CD4-positive, alpha-beta memory T cell (primary cell): ENCODE results near the gene WWP2. TPM values are rescaled to one million over a fixed set of nuclear protein-coding genes. Genes with fewer than 3 reads are reported as not detected.

ENCODE experiments used
- CTCF ChIA-PET: fragments of 350-600 bp; sonication (Branson Sonifier 250); formaldehyde crosslinking; loops from one replicate; lab custom pipeline; 2021; ENCODE audit warnings: inconsistent platforms; ENCODE audit not compliant: partially characterized antibody; lab: Charles Lee
- POLR2A ChIA-PET: fragments of 350-600 bp; sonication (Branson Sonifier 250); formaldehyde crosslinking; loops from one replicate; lab custom pipeline; 2021; ENCODE audit not compliant: partially characterized antibody; lab: Charles Lee
- DNase-seq, 5 donors: peaks; one replicate each; pipeline versions ENCODE4 v3.0.0 to v3.0.0-alpha.2; 2020 to 2022; ENCODE audit warnings: mixed read lengths in 1 of 5
- H3K27ac ChIP-seq: one replicate; pipeline ENCODE4 v1.7.0; 2013; ENCODE audit warnings: low read depth, low read length
- H3K27me3 ChIP-seq: 2 replicates; pipeline ENCODE4 v1.7.0; 2013; ENCODE audit warnings: mild to moderate bottlenecking, low read length, moderate library complexity; ENCODE audit not compliant: insufficient read depth
- H3K36me3 ChIP-seq: 2 replicates; pipeline ENCODE4 v1.7.0; 2013; ENCODE audit warnings: mild to moderate bottlenecking, low read length, moderate library complexity; ENCODE audit not compliant: insufficient read depth
- H3K4me1 ChIP-seq: 2 replicates; pipeline ENCODE4 v1.7.0; 2013; ENCODE audit warnings: mild to moderate bottlenecking, low read length, moderate library complexity; ENCODE audit not compliant: insufficient read depth
- H3K4me3 ChIP-seq, 2 donors: one replicate each; pipeline ENCODE4 v1.7.0; 2013; ENCODE audit warnings: low read length in 2 of 2, mild to moderate bottlenecking in 1 of 2
- H3K9me3 ChIP-seq, 2 donors: one replicate each; pipeline ENCODE4 v1.7.0; 2013; ENCODE audit warnings: low read length in 2 of 2, control low read depth in 1 of 2; ENCODE audit not compliant: control insufficient read depth in 1 of 2
- H3K27ac Mint-ChIP-seq, 7 donors: one replicate each; pipeline ENCODE4 v1.8.0; 2020 to 2021; ENCODE audit warnings: mixed read lengths in 7 of 7, mild to moderate bottlenecking in 6 of 7, inconsistent platforms in 3 of 7, moderate library complexity in 3 of 7
- H3K27me3 Mint-ChIP-seq, 2 donors: one replicate each; pipeline ENCODE4 v1.8.0; 2020 to 2021; ENCODE audit warnings: mixed read lengths in 2 of 2
- H3K36me3 Mint-ChIP-seq, 2 donors: one replicate each; pipeline ENCODE4 v1.8.0; 2020 to 2021; ENCODE audit warnings: mixed read lengths in 2 of 2, inconsistent platforms in 1 of 2, mild to moderate bottlenecking in 1 of 2
- H3K4me1 Mint-ChIP-seq, 4 donors: one replicate each; pipeline ENCODE4 v1.8.0; 2020 to 2021; ENCODE audit warnings: mixed read lengths in 4 of 4, mild to moderate bottlenecking in 1 of 4
- H3K4me3 Mint-ChIP-seq, 8 donors: one replicate each; pipeline ENCODE4 v1.8.0; 2020 to 2021; ENCODE audit warnings: mixed read lengths in 8 of 8, mild to moderate bottlenecking in 7 of 8, moderate library complexity in 6 of 8, inconsistent platforms in 3 of 8
- H3K9me3 Mint-ChIP-seq, 8 donors: one replicate each; pipeline ENCODE4 v1.8.0; 2020 to 2021; ENCODE audit warnings: mixed read lengths in 8 of 8, mild to moderate bottlenecking in 5 of 8, inconsistent platforms in 3 of 8, moderate library complexity in 1 of 8
- intact Hi-C: fragments of 100-400 bp; cut with micrococcal nuclease; formaldehyde crosslinking; loops from one replicate; pipeline ENCODE4 v1.15.1; 2023
- polyA plus RNA-seq, 2 donors: library from polyadenylated mRNA; unstranded; fragments of 300-500 nt; fragmentation: Illumina TruSeq; gene quantifications; one replicate each; pipeline ENCODE4 v1.2.3, GENCODE V29; 2021
- total RNA-seq, 2 experiments: library from RNA; stranded (reverse); gene quantifications; one replicate each; pipeline ENCODE4 v1.2.3, GENCODE V29; 2021

WWP2 gene
- total and polyA plus RNA-seq, 4 experiments from 2014 or later, result 27.8 to 77.0 (median 62.8) TPM

- no peak overlapping the region for H3K27ac ChIP-seq
- POLR2A ChIA-PET, result no interaction called here
- H3K4me3 ChIP-seq, result no peak overlapping the region
- no peaks in the 10 kb centered on the region for H3K27me3 ChIP-seq
- intact Hi-C loops, result no loop called here
- Mint-ChIP-seq H3K4me3 (no peak overlapping the region), H3K36me3 (peaks cover 22 to 39% of the 10 kb centered on the region in 2 donors), H3K27ac (peak overlapping the region in 3 of 7 donors; percentile 33 to 73 (median 44)), H3K9me3 (no peaks in the 10 kb centered on the region), H3K27me3 (no peaks in the 10 kb centered on the region), H3K4me1 (peaks cover 3 to 14% (median 9%) of the 10 kb centered on the region in 4 donors)
- H3K36me3 ChIP-seq, result peaks cover 7% of the 10 kb centered on the region
- no peaks in the 10 kb centered on the region for H3K4me1 ChIP-seq
- H3K9me3 ChIP-seq, result no peaks in the 10 kb centered on the region
- CTCF ChIA-PET, result interaction anchor here (0.9 kb wide), 1 partner anchor 68 kb away, joined by 3 read pairs; no protein-coding TSS in a partner anchor
- DNase-seq, result no peak
These were observed 67.2 kb downstream of the WWP2 start for GRCh38 chr16:69829338-69829737.

DNA sequence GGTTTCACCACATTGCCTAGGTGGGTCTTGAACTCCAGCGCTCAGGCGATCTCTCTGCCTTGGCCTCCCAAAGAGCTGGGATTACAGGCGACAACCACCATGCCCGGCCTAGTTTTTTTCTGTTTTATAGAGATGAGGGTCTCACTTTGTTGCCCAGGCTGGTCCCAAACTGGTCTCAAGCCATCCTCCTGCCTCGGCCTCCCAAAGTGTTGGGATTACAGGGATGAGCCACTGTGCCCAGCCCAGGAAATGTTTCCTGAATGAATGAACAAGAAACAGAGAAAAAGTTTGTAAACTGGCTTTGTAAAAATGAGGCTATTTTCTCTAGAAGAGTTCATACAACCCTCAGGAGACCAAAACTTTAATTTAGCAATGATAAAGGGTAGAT lies 68.0 kb downstream of the WWP2 start:
- H3K36me3 Mint-ChIP-seq, result peaks cover 22 to 37% of the 10 kb centered on the region in 2 donors
- intact Hi-C loops, result no loop called here
- no peaks in the 10 kb centered on the region for H3K27me3 Mint-ChIP-seq
- H3K27ac ChIP-seq, result no peak overlapping the region
- H3K36me3 ChIP-seq, result peaks cover 7% of the 10 kb centered on the region
- ChIA-PET CTCF (no interaction called here), POLR2A (no interaction called here)
- H3K4me1 ChIP-seq, result no peaks in the 10 kb centered on the region
- peaks cover 3 to 14% (median 10%) of the 10 kb centered on the region in 4 donors for H3K4me1 Mint-ChIP-seq
- H3K9me3 ChIP-seq, result no peaks in the 10 kb centered on the region
- no peak overlapping the region for H3K4me3 ChIP-seq
- no peaks in the 10 kb centered on the region for H3K27me3 ChIP-seq
- no peaks in the 10 kb centered on the region for H3K9me3 Mint-ChIP-seq
- peak overlapping the region in 2 of 7 donors; percentile 3 to 81 for H3K27ac Mint-ChIP-seq
- no peak overlapping the region for H3K4me3 Mint-ChIP-seq
- DNase-seq, result no peak

DNA sequence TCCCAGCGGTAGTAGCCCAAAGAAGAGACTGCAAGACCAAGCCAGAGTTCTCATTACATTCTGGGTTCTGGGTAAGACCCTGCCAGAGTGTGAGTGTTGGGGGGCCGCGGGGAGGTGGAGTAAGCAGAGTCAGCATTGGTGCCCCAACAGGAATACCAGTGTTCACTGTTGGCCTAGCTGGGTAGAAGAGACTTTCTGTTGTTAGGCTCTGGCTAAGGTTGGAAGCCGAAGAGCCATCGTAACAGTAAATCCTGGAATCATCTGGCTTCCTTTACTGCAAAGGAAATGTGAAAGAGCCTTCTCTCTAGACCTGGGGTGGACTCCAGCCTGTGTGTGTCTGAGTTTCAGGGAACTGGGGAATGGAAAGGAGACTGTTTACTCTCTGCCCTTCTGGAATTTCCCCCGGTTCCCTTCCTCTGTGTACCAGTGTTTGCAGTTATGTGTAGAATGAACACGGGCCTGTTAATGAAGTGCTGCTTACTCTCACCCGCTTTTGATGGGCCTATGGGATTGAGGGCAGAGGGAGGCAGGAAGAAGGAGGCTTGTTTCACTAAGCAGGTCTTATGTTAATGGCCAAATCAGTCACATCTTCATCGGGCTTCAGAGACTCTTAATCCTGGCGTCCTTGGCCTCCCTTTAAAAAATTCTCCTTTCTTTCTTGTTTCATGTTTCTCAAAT lies 68.5 kb downstream of the WWP2 start:
- H3K27ac ChIP-seq, result no peak overlapping the region
- H3K36me3 ChIP-seq, result peaks cover 7% of the 10 kb centered on the region
- peak overlapping the region in 4 of 7 donors; percentile 3 to 81 (median 41) for H3K27ac Mint-ChIP-seq
- H3K27me3 Mint-ChIP-seq, result no peaks in the 10 kb centered on the region
- H3K4me1 ChIP-seq, result no peaks in the 10 kb centered on the region
- H3K4me3 ChIP-seq, result no peak overlapping the region
- peaks cover 3 to 14% (median 10%) of the 10 kb centered on the region in 4 donors for H3K4me1 Mint-ChIP-seq
- peaks cover 22 to 37% of the 10 kb centered on the region in 2 donors for H3K36me3 Mint-ChIP-seq
- intact Hi-C loops, result no loop called here
- CTCF ChIA-PET, result no interaction called here
- POLR2A ChIA-PET, result no interaction called here
- H3K27me3 ChIP-seq, result no peaks in the 10 kb centered on the region
- H3K9me3 ChIP-seq, result no peaks in the 10 kb centered on the region
- H3K9me3 Mint-ChIP-seq, result no peaks in the 10 kb centered on the region
- DNase-seq, result no peak
- H3K4me3 Mint-ChIP-seq, result no peak overlapping the region

- intact Hi-C loops, result no loop called here
- H3K9me3 Mint-ChIP-seq, result no peaks in the 10 kb centered on the region
- H3K36me3 Mint-ChIP-seq, result peaks cover 22 to 37% of the 10 kb centered on the region in 2 donors
These were observed 69.3 kb downstream of the WWP2 start for GRCh38 chr16:69831212-69832123.

GRCh38 chr16:69833357-69834282 lies 71.5 kb downstream of the WWP2 start:
- CTCF ChIA-PET, result no interaction called here
- no peak overlapping the region for H3K4me3 ChIP-seq
- H3K27me3 ChIP-seq, result no peaks in the 10 kb centered on the region
- H3K36me3 ChIP-seq, result peaks cover 4% of the 10 kb centered on the region
- H3K36me3 Mint-ChIP-seq, result peaks cover 16 to 31% of the 10 kb centered on the region in 2 donors
- H3K9me3 Mint-ChIP-seq, result no peaks in the 10 kb centered on the region
- H3K27ac ChIP-seq, result no peak overlapping the region
- H3K4me1 Mint-ChIP-seq, result peaks cover 3 to 14% (median 10%) of the 10 kb centered on the region in 4 donors
- POLR2A ChIA-PET, result no interaction called here
- intact Hi-C loops, result no loop called here
- H3K27ac Mint-ChIP-seq, result peak overlapping the region in 2 of 7 donors; percentile 19 to 59
- no peaks in the 10 kb centered on the region for H3K4me1 ChIP-seq
- H3K27me3 Mint-ChIP-seq, result no peaks in the 10 kb centered on the region
- H3K4me3 Mint-ChIP-seq, result no peak overlapping the region
- H3K9me3 ChIP-seq, result no peaks in the 10 kb centered on the region
- no peak for DNase-seq

More at GRCh38 chr16:69831212-69832123, 69.3 kb downstream of the WWP2 start:
- H3K27ac ChIP-seq, result no peak overlapping the region
- Mint-ChIP-seq H3K27ac (peak overlapping the region in 2 of 7 donors; percentile 30 to 52), H3K4me3 (no peak overlapping the region), H3K27me3 (no peaks in the 10 kb centered on the region), H3K4me1 (peaks cover 3 to 14% (median 10%) of the 10 kb centered on the region in 4 donors)
- DNase-seq, result no peak
- no peaks in the 10 kb centered on the region for H3K27me3 ChIP-seq
- H3K9me3 ChIP-seq, result no peaks in the 10 kb centered on the region
- no peaks in the 10 kb centered on the region for H3K4me1 ChIP-seq
- ChIA-PET CTCF (interaction anchor here (0.8 kb wide), 1 partner anchor 9 kb away, joined by 3 read pairs; no protein-coding TSS in a partner anchor), POLR2A (no interaction called here)
- no peak overlapping the region for H3K4me3 ChIP-seq
- H3K36me3 ChIP-seq, result peaks cover 7% of the 10 kb centered on the region

- DNase-seq, result no peak
- H3K9me3 Mint-ChIP-seq, result no peaks in the 10 kb centered on the region
- intact Hi-C loops, result no loop called here
- Histone ChIP-seq H3K4me1 (no peaks in the 10 kb centered on the region), H3K4me3 (no peak overlapping the region), H3K27ac (no peak overlapping the region), H3K27me3 (no peaks in the 10 kb centered on the region), H3K9me3 (no peaks in the 10 kb centered on the region), H3K36me3 (peaks cover 4% of the 10 kb centered on the region)
- H3K4me1 Mint-ChIP-seq, result peaks cover 3 to 7% (median 7%) of the 10 kb centered on the region in 4 donors
- H3K36me3 Mint-ChIP-seq, result peaks cover 10 to 23% of the 10 kb centered on the region in 2 donors
- H3K27me3 Mint-ChIP-seq, result no peaks in the 10 kb centered on the region
- ChIA-PET POLR2A (no interaction called here), CTCF (no interaction called here)
- peak overlapping the region in 1 of 7 donors; percentile 13 for H3K27ac Mint-ChIP-seq
- H3K4me3 Mint-ChIP-seq, result no peak overlapping the region
These were observed 72.8 kb downstream of the WWP2 start for GRCh38 chr16:69834807-69835466.
